Mesendoderm (in vitro differentiated cells): Measurements from ENCODE around the gene CYLC2. TPM values are rescaled to one million over a fixed set of nuclear protein-coding genes. Genes with fewer than 3 reads are reported as not detected.

Source experiments
- DNase-seq: peaks from one replicate; pipeline ENCODE4 v3.0.0; 2013
- H2AK5ac ChIP-seq: 2 replicates; pipeline ENCODE4 v1.6.1; 2013; ENCODE audit warnings: low read length, inconsistent platforms
- H2BK120ac ChIP-seq: 2 replicates; pipeline ENCODE4 v1.6.1; 2013; ENCODE audit warnings: low read depth, mild to moderate bottlenecking, low read length, moderate library complexity, mixed read lengths
- H2BK15ac ChIP-seq: replicated peaks from 2 replicates; pipeline ENCODE4 v1.6.1; 2013; ENCODE audit warnings: low read depth, mild to moderate bottlenecking, moderate library complexity
- H2BK5ac ChIP-seq: 2 replicates; pipeline ENCODE4 v1.6.1; 2013; ENCODE audit warnings: low read length, inconsistent platforms
- H3K18ac ChIP-seq: 2 replicates; pipeline ENCODE4 v1.6.1; 2013; ENCODE audit warnings: mild to moderate bottlenecking, low read length, mixed read lengths
- H3K23ac ChIP-seq: one replicate; pipeline ENCODE4 v1.6.1; 2013; ENCODE audit warnings: low read length
- H3K27ac ChIP-seq: 2 replicates; pipeline ENCODE4 v1.5.1; 2013; ENCODE audit warnings: low read depth, mild to moderate bottlenecking, inconsistent platforms, low read length, moderate library complexity
- H3K27me3 ChIP-seq: 2 replicates; pipeline ENCODE4 v1.6.1; 2013; ENCODE audit warnings: low read length, control low read depth, mild to moderate bottlenecking, inconsistent platforms; ENCODE audit not compliant: insufficient read depth, poor library complexity
- H3K36me3 ChIP-seq: 2 replicates; pipeline ENCODE4 v1.6.1; 2013; ENCODE audit warnings: low read length, inconsistent platforms; ENCODE audit not compliant: control insufficient read depth, insufficient read depth
- H3K4ac ChIP-seq: one replicate; pipeline ENCODE4 v1.6.1; 2013; ENCODE audit warnings: low read depth, mild to moderate bottlenecking, low read length, moderate library complexity
- H3K4me1 ChIP-seq: 2 replicates; pipeline ENCODE4 v1.6.1; 2013; ENCODE audit warnings: low read depth, low read length, inconsistent platforms; ENCODE audit not compliant: control insufficient read depth
- H3K4me2 ChIP-seq: 2 replicates; pipeline ENCODE4 v1.6.1; 2013; ENCODE audit warnings: low read length
- H3K4me3 ChIP-seq: 2 replicates; pipeline ENCODE4 v1.5.1; 2013; ENCODE audit warnings: mild to moderate bottlenecking, low read length
- H3K56ac ChIP-seq: one replicate; pipeline ENCODE4 v1.6.1; 2013; ENCODE audit warnings: low read length
- H3K79me1 ChIP-seq: 2 replicates; pipeline ENCODE4 v1.6.1; 2013; ENCODE audit warnings: low read length, inconsistent platforms
- H3K79me2 ChIP-seq: 2 replicates; pipeline ENCODE4 v1.6.1; 2013; ENCODE audit warnings: mild to moderate bottlenecking, low read length; ENCODE audit not compliant: control insufficient read depth, insufficient read depth
- H3K9ac ChIP-seq: 2 replicates; pipeline ENCODE4 v1.6.1; 2013; ENCODE audit warnings: low read length, inconsistent platforms
- H4K5ac ChIP-seq: one replicate; pipeline ENCODE4 v1.6.1; 2013; ENCODE audit warnings: low read length
- H4K8ac ChIP-seq: one replicate; pipeline ENCODE4 v1.6.1; 2013; ENCODE audit warnings: low read depth, mild to moderate bottlenecking, control low read depth, low read length, moderate library complexity
- WGBS: extraction: QIAGEN DNeasy Blood & Tissue Kit; methylation state at CpG from one replicate; pipeline ENCODE4 v1.1.7; 2013; ENCODE audit warnings: low lambda C conversion rate, missing lambda C conversion rate; ENCODE audit not compliant: insufficient coverage; ENCODE audit errors: extremely low coverage; 5-methylcytosine and 5-hydroxymethylcytosine counted together
- polyA plus RNA-seq, 2 experiments: library from polyadenylated mRNA; stranded (reverse); fragments of 200-250 nt; gene quantifications; one replicate each; pipeline ENCODE4 v1.2.3, GENCODE V29; 2013

The CYLC2 gene
- not detected for polyA plus RNA-seq (2013, experiment 1 of 2)
- not detected for polyA plus RNA-seq (2013, experiment 2 of 2)

DNA sequence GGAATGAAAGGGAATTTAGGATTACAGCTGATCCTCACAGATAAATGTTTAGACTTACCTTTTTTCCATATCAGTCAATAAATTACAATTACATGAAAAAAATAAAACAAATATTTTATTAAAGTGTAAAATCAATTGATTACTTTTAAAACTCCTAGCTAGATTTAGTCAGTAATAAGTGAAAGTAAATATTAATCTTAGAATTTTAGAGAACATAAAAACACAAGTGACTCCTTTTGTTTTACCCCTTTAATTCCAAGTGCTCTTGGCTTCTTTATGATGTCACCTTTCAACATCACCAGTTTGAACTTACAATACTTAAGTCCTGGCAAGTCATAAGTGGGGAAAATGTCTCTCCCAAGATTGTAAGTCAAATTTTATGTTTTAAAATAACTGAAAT is at the start of gene CYLC2:
CYLC2 (plus strand) TSS at position 301 of the 400 bp plus-strand sequence; CDS start at position 349, 48 bp downstream.
- no peak within 1 kb of the TSS for H3K4me2 ChIP-seq
- H3K79me1 ChIP-seq: no peaks in the 10 kb centered on the region
- no peak within 1 kb of the TSS for H2BK15ac ChIP-seq
- no peak within 1 kb of the TSS for H3K9ac ChIP-seq
- DNase-seq: no peak
- H3K27me3 ChIP-seq: no peaks in the 10 kb centered on the region
- H3K4me1 ChIP-seq: no peaks in the 10 kb centered on the region
- H3K18ac ChIP-seq: no peak within 1 kb of the TSS
- H4K8ac ChIP-seq: no peak within 1 kb of the TSS
- no peak within 1 kb of the TSS for H2BK120ac ChIP-seq
- H4K5ac ChIP-seq: no peak within 1 kb of the TSS
- no peak within 1 kb of the TSS for H2AK5ac ChIP-seq
- no peak within 1 kb of the TSS for H3K4ac ChIP-seq
- H3K4me3 ChIP-seq: no peak within 1 kb of the TSS
- no peak within 1 kb of the TSS for H3K27ac ChIP-seq
- no peak within 1 kb of the TSS for H3K23ac ChIP-seq
- H3K79me2 ChIP-seq: no peaks in the 10 kb centered on the region
- no peaks in the 10 kb centered on the region for H3K36me3 ChIP-seq
- H3K56ac ChIP-seq: no peak within 1 kb of the TSS
- H2BK5ac ChIP-seq: no peak within 1 kb of the TSS

GRCh38 chr9:102950346-102950745 is 44.8 kb upstream of the CYLC2 start:
- no peak overlapping the region for H3K56ac ChIP-seq
- H3K4ac ChIP-seq: no peak overlapping the region
- no peak overlapping the region for H3K4me3 ChIP-seq
- H3K36me3 ChIP-seq: no peaks in the 10 kb centered on the region
- no peak overlapping the region for H4K8ac ChIP-seq
- H3K18ac ChIP-seq: no peak overlapping the region
- no peaks in the 10 kb centered on the region for H3K27me3 ChIP-seq
- H2AK5ac ChIP-seq: no peak overlapping the region
- H3K79me2 ChIP-seq: no peaks in the 10 kb centered on the region
- no peak overlapping the region for H2BK15ac ChIP-seq
- peak; percentile 2 for DNase-seq
- WGBS: no CpG with 5 or more reads among the region's 2 CpGs
- H3K9ac ChIP-seq: no peak overlapping the region
- H3K79me1 ChIP-seq: no peaks in the 10 kb centered on the region
- no peak overlapping the region for H2BK120ac ChIP-seq
- no peaks in the 10 kb centered on the region for H3K4me1 ChIP-seq
- H3K4me2 ChIP-seq: no peak overlapping the region
- no peak overlapping the region for H4K5ac ChIP-seq
- no peak overlapping the region for H3K27ac ChIP-seq
- no peak overlapping the region for H2BK5ac ChIP-seq
- H3K23ac ChIP-seq: no peak overlapping the region

DNA sequence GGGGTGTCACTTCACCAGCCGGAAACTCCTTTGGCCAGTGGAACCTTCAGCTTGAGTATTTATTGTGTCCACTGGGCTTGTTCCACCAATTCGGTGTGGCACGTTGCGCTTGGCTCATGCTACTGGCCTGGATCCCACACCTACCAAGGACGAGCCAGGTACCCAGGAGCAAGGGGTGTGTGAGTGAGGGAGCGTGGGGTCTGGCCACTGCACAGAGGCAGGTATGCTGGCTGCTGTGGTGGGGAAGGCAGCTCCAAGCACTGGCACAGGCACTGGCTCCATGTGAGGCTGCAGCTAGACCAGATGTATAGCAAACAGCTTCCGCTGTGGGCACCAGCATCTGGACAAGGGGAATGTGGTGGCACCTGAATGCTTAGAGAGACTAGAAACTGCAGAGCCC is 28.1 kb upstream of the CYLC2 start:
- H3K36me3 ChIP-seq: no peaks in the 10 kb centered on the region
- no peak overlapping the region for H3K4ac ChIP-seq
- H3K4me2 ChIP-seq: no peak overlapping the region
- no peaks in the 10 kb centered on the region for H3K79me2 ChIP-seq
- no peak overlapping the region for H3K18ac ChIP-seq
- no peak overlapping the region for H3K27ac ChIP-seq
- H2AK5ac ChIP-seq: no peak overlapping the region
- H2BK120ac ChIP-seq: no peak overlapping the region
- H2BK15ac ChIP-seq: no peak overlapping the region
- no peak overlapping the region for H4K8ac ChIP-seq
- no peak overlapping the region for H2BK5ac ChIP-seq
- H3K4me3 ChIP-seq: no peak overlapping the region
- no peaks in the 10 kb centered on the region for H3K4me1 ChIP-seq
- H3K56ac ChIP-seq: no peak overlapping the region
- H4K5ac ChIP-seq: no peak overlapping the region
- no CpG with 5 or more reads among the region's 7 CpGs for WGBS
- H3K23ac ChIP-seq: no peak overlapping the region
- no peaks in the 10 kb centered on the region for H3K79me1 ChIP-seq
- no peaks in the 10 kb centered on the region for H3K27me3 ChIP-seq
- no peak for DNase-seq
- H3K9ac ChIP-seq: no peak overlapping the region

DNA sequence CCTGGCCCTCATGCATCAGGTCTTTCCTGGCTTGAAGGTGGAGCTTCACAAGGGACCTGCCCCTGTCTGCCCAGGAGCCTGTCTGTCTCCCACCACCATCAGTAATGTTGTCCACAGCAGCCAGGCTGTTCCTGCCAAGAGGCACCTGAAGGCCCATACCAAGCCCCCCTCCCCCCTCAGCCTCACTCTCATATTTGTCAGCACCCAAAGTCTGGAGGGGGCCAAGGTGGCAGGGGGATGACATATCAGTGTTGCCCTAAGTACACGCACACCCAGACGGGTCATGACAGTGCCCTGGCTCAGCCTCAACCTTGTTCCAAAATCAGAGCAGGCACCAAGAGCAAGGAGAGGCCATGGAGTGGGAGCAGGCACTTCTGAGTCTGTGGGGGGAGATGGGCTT is 27.2 kb upstream of the CYLC2 start:
- Histone ChIP-seq H3K9ac (no peak overlapping the region), H3K4me3 (no peak overlapping the region), H3K36me3 (no peaks in the 10 kb centered on the region), H3K18ac (no peak overlapping the region), H2BK120ac (no peak overlapping the region), H3K56ac (no peak overlapping the region), H2AK5ac (no peak overlapping the region), H3K4me1 (no peaks in the 10 kb centered on the region), H3K27me3 (no peaks in the 10 kb centered on the region), H3K23ac (no peak overlapping the region), H3K79me2 (no peaks in the 10 kb centered on the region), H4K5ac (no peak overlapping the region), H4K8ac (no peak overlapping the region), H3K79me1 (no peaks in the 10 kb centered on the region), H3K4ac (no peak overlapping the region), H3K4me2 (no peak overlapping the region), H3K27ac (no peak overlapping the region), H2BK5ac (no peak overlapping the region), H2BK15ac (no peak overlapping the region)
- DNase-seq: no peak
- no CpG with 5 or more reads among the region's 2 CpGs for WGBS

DNA sequence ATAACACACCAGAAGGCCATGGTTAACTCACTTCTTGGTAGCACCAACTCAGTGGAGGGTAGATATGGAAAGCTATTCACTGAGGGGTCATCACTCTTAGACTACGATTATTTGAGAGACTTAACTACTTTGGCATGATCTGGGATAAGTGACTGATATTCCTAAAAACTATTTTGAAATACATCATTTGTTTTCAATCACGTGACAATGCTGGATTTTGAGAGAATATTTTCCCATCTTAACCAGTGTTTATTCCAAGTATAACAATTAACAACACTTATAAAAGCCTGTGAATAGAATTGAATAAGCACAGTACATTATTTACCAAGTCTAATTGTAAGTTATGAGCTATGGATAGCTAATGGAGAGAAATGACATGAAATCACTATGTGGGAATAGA is 22.4 kb upstream of the CYLC2 start:
- H3K27ac ChIP-seq: no peak overlapping the region
- no peak overlapping the region for H3K4me3 ChIP-seq
- no peak overlapping the region for H4K5ac ChIP-seq
- DNase-seq: no peak
- H3K4me1 ChIP-seq: no peaks in the 10 kb centered on the region
- WGBS: no CpG with 5 or more reads among the region's 2 CpGs
- H3K18ac ChIP-seq: no peak overlapping the region
- H3K23ac ChIP-seq: no peak overlapping the region
- H3K9ac ChIP-seq: no peak overlapping the region
- no peak overlapping the region for H3K56ac ChIP-seq
- no peak overlapping the region for H2BK120ac ChIP-seq
- H3K27me3 ChIP-seq: no peaks in the 10 kb centered on the region
- H3K79me1 ChIP-seq: no peaks in the 10 kb centered on the region
- no peak overlapping the region for H2BK5ac ChIP-seq
- H3K4ac ChIP-seq: no peak overlapping the region
- no peak overlapping the region for H2AK5ac ChIP-seq
- H4K8ac ChIP-seq: no peak overlapping the region
- no peak overlapping the region for H2BK15ac ChIP-seq
- no peaks in the 10 kb centered on the region for H3K79me2 ChIP-seq
- H3K36me3 ChIP-seq: no peaks in the 10 kb centered on the region
- H3K4me2 ChIP-seq: no peak overlapping the region

DNA sequence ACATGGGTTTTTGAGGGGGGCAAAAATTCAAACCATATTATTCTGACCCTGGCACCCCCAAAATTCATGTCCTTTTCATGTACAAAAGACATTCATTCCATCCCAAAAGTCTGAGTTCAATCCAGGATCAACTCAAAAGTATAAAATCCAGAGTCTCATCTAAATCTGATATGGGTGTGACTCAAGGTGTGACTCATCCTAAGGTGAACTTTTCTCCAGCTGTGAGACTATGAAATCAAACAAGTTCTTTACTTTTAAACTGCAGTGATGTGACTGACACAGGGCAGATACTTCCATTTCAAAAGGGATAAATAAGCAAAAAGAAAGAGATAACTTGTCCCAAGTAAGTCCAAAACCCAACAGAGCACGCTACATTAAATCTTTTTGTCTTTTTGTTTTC is 20.6 kb upstream of the CYLC2 start:
- Histone ChIP-seq H3K9ac (no peak overlapping the region), H4K5ac (no peak overlapping the region), H3K18ac (no peak overlapping the region), H2AK5ac (no peak overlapping the region), H3K36me3 (no peaks in the 10 kb centered on the region), H4K8ac (no peak overlapping the region), H3K4ac (no peak overlapping the region), H3K4me1 (no peaks in the 10 kb centered on the region), H3K56ac (no peak overlapping the region), H3K79me2 (no peaks in the 10 kb centered on the region), H2BK15ac (no peak overlapping the region), H2BK120ac (no peak overlapping the region), H2BK5ac (no peak overlapping the region), H3K4me3 (no peak overlapping the region), H3K4me2 (no peak overlapping the region), H3K23ac (no peak overlapping the region), H3K27ac (no peak overlapping the region), H3K27me3 (no peaks in the 10 kb centered on the region), H3K79me1 (no peaks in the 10 kb centered on the region)
- DNase-seq: no peak
- no CpG with 5 or more reads among the region's 1 CpG for WGBS
